Measurements from ENCODE around the gene PROSER2.

The PROSER2 gene

DNA sequence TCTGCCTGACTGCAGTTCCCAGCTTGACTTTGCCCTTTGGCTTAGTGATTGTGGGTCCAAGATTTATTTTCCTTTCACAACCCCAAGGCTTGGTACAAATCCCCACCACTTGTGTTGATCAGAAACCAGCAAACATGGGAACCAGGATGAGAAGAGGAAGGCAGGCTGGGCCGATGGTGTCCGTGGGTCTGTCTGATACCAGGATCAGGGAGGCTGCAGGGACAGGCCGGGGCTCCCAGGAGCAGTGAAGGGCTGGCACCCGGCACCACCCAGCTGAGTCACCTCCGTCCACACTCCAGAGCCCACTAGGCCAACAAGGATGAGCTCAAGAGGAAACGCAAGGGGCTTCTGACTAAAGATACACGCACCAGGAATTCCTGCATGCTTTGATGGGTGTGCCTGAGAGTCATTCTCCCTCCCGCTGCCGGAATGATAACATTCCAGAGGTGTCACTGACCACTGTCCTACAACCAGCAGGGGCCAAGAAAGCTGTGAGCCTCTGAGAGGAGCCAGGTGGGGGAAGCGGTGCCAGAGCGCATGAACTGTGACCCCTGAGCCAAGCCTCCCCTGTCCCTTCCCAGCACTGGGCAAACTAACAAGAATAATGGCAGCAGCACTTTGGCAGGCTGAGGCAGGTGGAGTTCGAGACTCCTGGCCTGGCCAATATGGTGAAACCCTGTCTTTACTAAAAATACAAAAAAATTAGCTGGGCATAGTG lies 29.2 kb upstream of the PROSER2 start:
- Histone ChIP-seq H3K9me3 (ENCODE audit: severe bottlenecking) (no peaks in the 10 kb centered on the region), H3K27me3 (ENCODE audit: insufficient read depth, low read depth, severe bottlenecking) (no peaks in the 10 kb centered on the region), H3K36me3 (no peaks in the 10 kb centered on the region), H3K27ac (no peak overlapping the region), H3K4me3 (ENCODE audit: low read depth, low read length) (no peak overlapping the region)
- no peak for DNase-seq
- TF ChIP-seq, protein P1, sequence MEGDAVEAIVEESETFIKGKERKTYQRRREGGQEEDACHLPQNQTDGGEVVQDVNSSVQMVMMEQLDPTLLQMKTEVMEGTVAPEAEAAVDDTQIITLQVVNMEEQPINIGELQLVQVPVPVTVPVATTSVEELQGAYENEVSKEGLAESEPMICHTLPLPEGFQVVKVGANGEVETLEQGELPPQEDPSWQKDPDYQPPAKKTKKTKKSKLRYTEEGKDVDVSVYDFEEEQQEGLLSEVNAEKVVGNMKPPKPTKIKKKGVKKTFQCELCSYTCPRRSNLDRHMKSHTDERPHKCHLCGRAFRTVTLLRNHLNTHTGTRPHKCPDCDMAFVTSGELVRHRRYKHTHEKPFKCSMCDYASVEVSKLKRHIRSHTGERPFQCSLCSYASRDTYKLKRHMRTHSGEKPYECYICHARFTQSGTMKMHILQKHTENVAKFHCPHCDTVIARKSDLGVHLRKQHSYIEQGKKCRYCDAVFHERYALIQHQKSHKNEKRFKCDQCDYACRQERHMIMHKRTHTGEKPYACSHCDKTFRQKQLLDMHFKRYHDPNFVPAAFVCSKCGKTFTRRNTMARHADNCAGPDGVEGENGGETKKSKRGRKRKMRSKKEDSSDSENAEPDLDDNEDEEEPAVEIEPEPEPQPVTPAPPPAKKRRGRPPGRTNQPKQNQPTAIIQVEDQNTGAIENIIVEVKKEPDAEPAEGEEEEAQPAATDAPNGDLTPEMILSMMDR (IDR thresholded peaks at IDR 0.05; ENCODE audit: low read depth, low read length): no peak

DNA sequence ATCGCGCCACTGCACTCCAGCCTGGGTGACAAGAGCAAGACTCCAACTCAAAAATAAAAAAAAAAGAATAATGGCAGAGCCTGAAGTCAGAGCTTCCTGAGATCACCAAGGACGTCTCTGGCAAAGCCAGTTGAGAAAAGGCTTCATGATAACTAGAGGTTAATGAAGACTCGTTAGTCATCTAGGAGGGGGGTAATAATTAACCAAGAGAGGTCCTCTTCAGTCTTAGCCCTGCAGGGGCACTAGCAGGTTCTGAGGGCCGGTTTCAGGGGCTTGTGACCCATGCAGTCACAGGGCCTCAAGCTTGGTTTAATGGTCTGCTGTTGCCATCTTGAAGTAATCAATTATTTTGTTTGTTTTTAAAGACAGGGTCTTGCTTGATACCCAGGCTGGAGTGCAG lies 28.6 kb upstream of the PROSER2 start:
- TF ChIP-seq, protein P1 (IDR thresholded peaks at IDR 0.05; ENCODE audit: low read depth, low read length): no peak
- no peak for DNase-seq
- Histone ChIP-seq H3K36me3 (no peaks in the 10 kb centered on the region), H3K27me3 (ENCODE audit: insufficient read depth, low read depth, severe bottlenecking) (no peaks in the 10 kb centered on the region), H3K27ac (no peak overlapping the region), H3K9me3 (ENCODE audit: severe bottlenecking) (no peaks in the 10 kb centered on the region), H3K4me3 (ENCODE audit: low read depth, low read length) (no peak overlapping the region)

DNA sequence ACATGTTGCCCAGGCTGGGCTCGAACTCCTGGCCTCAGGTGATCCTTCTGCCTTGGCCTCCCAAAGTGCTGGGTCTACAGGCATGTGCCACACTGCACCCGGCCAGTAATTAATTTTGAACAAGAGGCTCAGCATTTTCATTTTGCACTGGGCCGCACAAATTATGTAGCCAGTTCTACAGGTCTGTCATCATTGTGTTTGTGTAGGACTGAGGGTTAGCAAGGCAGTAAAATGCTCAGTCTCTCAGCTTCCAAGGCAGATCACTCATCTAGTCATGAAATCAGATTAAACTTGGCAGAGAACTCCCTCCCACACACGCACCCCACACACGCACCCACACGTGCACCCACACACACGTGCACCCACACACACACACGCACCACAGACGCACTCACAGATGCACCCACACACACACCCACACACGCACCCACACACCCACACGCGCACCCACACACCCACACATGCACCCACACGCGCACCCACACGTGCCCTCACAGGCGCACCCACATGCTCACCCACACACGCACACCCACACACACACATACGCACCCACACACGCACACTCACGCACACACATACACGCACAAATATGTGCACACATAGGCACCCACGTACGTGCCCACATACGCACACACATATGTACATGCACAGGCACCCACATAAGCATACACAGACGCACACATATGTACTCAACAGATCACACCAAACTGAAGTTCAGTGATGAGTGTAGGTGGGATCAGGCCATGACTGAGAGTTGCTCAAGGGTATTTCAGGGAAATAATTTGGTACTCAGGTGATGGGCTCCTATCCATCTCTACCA lies 27.8 kb upstream of the PROSER2 start:
- no peaks in the 10 kb centered on the region for H3K9me3 ChIP-seq (ENCODE audit: severe bottlenecking)
- no peak overlapping the region for H3K4me3 ChIP-seq (ENCODE audit: low read depth, low read length)
- TF ChIP-seq, protein P1 (IDR thresholded peaks at IDR 0.05; ENCODE audit: low read depth, low read length): no peak
- no peaks in the 10 kb centered on the region for H3K27me3 ChIP-seq (ENCODE audit: insufficient read depth, low read depth, severe bottlenecking)
- no peaks in the 10 kb centered on the region for H3K36me3 ChIP-seq
- DNase-seq: no peak
- H3K27ac ChIP-seq: no peak overlapping the region

DNA sequence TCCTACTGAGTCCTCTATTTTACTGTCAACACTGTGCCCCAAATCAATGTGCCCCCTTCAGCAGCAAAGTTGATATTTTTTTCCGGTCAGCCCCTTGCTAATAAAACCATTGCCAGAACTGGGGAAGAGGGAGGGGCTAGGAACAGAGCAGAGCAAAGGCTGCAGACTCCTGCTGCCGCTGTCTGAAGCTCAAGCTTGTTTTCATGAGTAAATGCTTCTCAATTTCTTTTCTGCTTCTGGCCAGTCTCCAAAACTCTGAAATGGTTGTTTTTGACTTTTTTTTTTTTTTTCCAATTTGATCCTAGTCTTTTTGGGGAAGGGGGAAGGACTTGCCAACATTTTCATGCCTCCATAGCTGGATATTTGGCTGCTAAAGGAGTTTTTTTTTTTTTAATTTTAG lies 26.7 kb upstream of the PROSER2 start:
- no peaks in the 10 kb centered on the region for H3K9me3 ChIP-seq (ENCODE audit: severe bottlenecking)
- H3K27me3 ChIP-seq (ENCODE audit: insufficient read depth, low read depth, severe bottlenecking): no peaks in the 10 kb centered on the region
- H3K4me3 ChIP-seq (ENCODE audit: low read depth, low read length): no peak overlapping the region
- TF ChIP-seq, protein P1 (IDR thresholded peaks at IDR 0.05; ENCODE audit: low read depth, low read length): no peak
- DNase-seq: no peak
- H3K36me3 ChIP-seq: no peaks in the 10 kb centered on the region
- H3K27ac ChIP-seq: no peak overlapping the region

DNA sequence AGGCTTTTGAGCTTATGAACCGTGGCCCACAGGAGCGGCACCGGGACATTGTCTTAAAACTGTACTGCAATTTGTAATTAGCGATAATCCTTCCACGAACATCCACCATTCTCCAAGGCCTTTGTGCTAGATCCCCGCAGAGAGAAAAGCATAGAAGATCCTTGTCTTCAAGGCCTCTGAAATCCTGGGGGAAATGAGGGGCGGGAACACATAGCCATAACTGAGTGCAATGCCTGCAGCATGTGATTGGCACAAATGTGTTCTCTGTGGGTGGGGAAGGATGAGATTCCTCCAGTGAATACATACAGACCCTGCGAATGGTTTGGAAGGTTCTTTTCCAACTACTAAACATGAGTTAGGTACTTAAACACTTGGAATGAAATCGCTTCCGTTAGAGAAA lies 25.9 kb upstream of the PROSER2 start:
- TF ChIP-seq, protein P1 (IDR thresholded peaks at IDR 0.05; ENCODE audit: low read depth, low read length): no peak

More for the DNA sequence above, 25.9 kb upstream of the PROSER2 start:
- Histone ChIP-seq H3K36me3 (no peaks in the 10 kb centered on the region), H3K27me3 (ENCODE audit: insufficient read depth, low read depth, severe bottlenecking) (no peaks in the 10 kb centered on the region), H3K4me3 (ENCODE audit: low read depth, low read length) (no peak overlapping the region), H3K27ac (no peak overlapping the region), H3K9me3 (ENCODE audit: severe bottlenecking) (no peaks in the 10 kb centered on the region)
- DNase-seq: no peak
